Heart right ventricle (tissue), 16 donors: ENCODE data around the gene ABL1. TPM values are rescaled to one million over a fixed set of nuclear protein-coding genes. Genes with fewer than 3 reads are reported as not detected.

ENCODE experiments used
- ATAC-seq, 8 donors: fragments of 200-7000 bp; cut with Tn5 transposase; one replicate each; pipeline ENCODE4 v1.9.1; 2020; ENCODE audit warnings: mild to moderate bottlenecking in 8 of 8, moderate library complexity in 8 of 8, moderate number of reproducible peaks in 1 of 8
- DNase-seq, 2 donors: peaks; one replicate each; pipeline ENCODE4 v3.0.0-alpha.2; 2020
- H3K27ac ChIP-seq, 10 donors: fragments of 200-600 bp; sonication (generic) in 2 of 10; one replicate each; pipeline versions ENCODE4 v1.5.0 to v1.8.0; 2020 to 2022; ENCODE audit warnings: mild to moderate bottlenecking in 3 of 10
- H3K27me3 ChIP-seq, 7 donors: fragments of 200-600 bp; one replicate each; pipeline ENCODE4 v1.8.0; 2021 to 2022; ENCODE audit warnings: mild to moderate bottlenecking in 2 of 7
- H3K36me3 ChIP-seq, 9 donors: fragments of 200-600 bp; sonication (generic) in 1 of 9; one replicate each; pipeline versions ENCODE4 v1.5.0 to v1.8.0; 2020 to 2022; ENCODE audit warnings: mild to moderate bottlenecking in 2 of 9
- H3K4me1 ChIP-seq, 9 donors: fragments of 200-600 bp; sonication (generic) in 1 of 9; one replicate each; pipeline versions ENCODE4 v1.5.0 to v1.8.0; 2020 to 2022; ENCODE audit warnings: mild to moderate bottlenecking in 4 of 9
- H3K4me3 ChIP-seq, 10 donors: fragments of 200-600 bp; sonication (generic) in 2 of 10; one replicate each; pipeline versions ENCODE4 v1.5.0 to v1.8.0; 2020 to 2022; ENCODE audit warnings: mild to moderate bottlenecking in 7 of 10, moderate library complexity in 2 of 10
- H3K9me3 ChIP-seq, 11 donors: fragments of 200-600 bp in 10 of 11; sonication (generic) in 2 of 11; one replicate each; pipeline versions ENCODE4 v1.5.0 to v1.8.0; 2013 to 2022; ENCODE audit warnings: mild to moderate bottlenecking in 2 of 11, control low read depth in 1 of 11, moderate library complexity in 1 of 11
- WGBS, 2 donors: extraction: QIAGEN DNeasy Blood & Tissue Kit; methylation state at CpG; one replicate each; pipeline ENCODE4 v1.1.7; 2013; ENCODE audit warnings: inconsistent platforms in 1 of 2; 5-methylcytosine and 5-hydroxymethylcytosine counted together
- intact Hi-C, 10 donors: fragments of 100-400 bp; cut with DNase I; formaldehyde crosslinking; loops; one replicate each; pipeline versions ENCODE4 v1.11.1 to v1.14.2; 2022
- polyA plus RNA-seq, 2 donors: library from polyadenylated mRNA; stranded (reverse); fragments of 200-250 nt; gene quantifications; one replicate each; pipeline ENCODE4 v1.2.3, GENCODE V29; 2013
- total RNA-seq, 10 donors: library from RNA; stranded (reverse); fragmentation: NEBNext Ultra II Directional in 3 of 10; extraction: Animal tissue kit (Norgen Biotek cat#: 25700) in 3 of 10; gene quantifications; one replicate each; pipeline versions ENCODE4 v1.2.1 to v1.2.4, GENCODE V29; 2021 to 2023
- TF ChIP-seq, protein P1 (sequence below), 9 donors: fragments of 200-600 bp; sonication (generic) in 2 of 9; IDR thresholded peaks; one replicate each; pipeline versions ENCODE4 v1.5.0 to v1.8.0; 2021 to 2022; ENCODE audit warnings: antibody characterized with exemption in 9 of 9, mild to moderate bottlenecking in 5 of 9, moderate library complexity in 1 of 9
- donor health status: Arrhythmogenic right ventricular cardiomyopathy.
- donor health status: ischemic (EF 13 %, LVEDD 7.1; RV severe dilation, severe dysfunction).
- donor health status: healthy with polysubstance abuse.
- donor health status: DM: no; HTN: yes; CAD: no.
- donor health status: DM: no; HTN: no; CAD: no.
- donor health status: ischemic (EF 25% LVEDD 6.9; RV normal size, moderate dysfunction).
- donor health status: ischemic (EF 25% LVEDD 5.7; RV mildly dilated, moderate dysfunction).
- donor health status: healthy.
- donor health status: DM: yes; HTN: yes; CAD: no.
- donor health status: Ischemic cardiomyopathy.
- donor health status: ischemic (EF 35%, LVEDD 5.7; RV mildly dilated, moderate dysfunction).
- donor health status: nonischemic (EF 11% LVEDD 7.7; RV severe dilation, severe dysfunction).
- donor health status: DM: yes; HTN: yes; CAD: no.
- donor health status: PGD.
- donor health status: ischemic (EF 29% LVEDD 5.4; RV normal size, mild dysfunction).
- donor health status: nonischemic (EF 23%, LVEDD 6.1; RV moderate dilation, normal function).

The ABL1 gene
- total and polyA plus RNA-seq, 12 donors, result 16.2 to 48.8 (median 33.3) TPM

DNA sequence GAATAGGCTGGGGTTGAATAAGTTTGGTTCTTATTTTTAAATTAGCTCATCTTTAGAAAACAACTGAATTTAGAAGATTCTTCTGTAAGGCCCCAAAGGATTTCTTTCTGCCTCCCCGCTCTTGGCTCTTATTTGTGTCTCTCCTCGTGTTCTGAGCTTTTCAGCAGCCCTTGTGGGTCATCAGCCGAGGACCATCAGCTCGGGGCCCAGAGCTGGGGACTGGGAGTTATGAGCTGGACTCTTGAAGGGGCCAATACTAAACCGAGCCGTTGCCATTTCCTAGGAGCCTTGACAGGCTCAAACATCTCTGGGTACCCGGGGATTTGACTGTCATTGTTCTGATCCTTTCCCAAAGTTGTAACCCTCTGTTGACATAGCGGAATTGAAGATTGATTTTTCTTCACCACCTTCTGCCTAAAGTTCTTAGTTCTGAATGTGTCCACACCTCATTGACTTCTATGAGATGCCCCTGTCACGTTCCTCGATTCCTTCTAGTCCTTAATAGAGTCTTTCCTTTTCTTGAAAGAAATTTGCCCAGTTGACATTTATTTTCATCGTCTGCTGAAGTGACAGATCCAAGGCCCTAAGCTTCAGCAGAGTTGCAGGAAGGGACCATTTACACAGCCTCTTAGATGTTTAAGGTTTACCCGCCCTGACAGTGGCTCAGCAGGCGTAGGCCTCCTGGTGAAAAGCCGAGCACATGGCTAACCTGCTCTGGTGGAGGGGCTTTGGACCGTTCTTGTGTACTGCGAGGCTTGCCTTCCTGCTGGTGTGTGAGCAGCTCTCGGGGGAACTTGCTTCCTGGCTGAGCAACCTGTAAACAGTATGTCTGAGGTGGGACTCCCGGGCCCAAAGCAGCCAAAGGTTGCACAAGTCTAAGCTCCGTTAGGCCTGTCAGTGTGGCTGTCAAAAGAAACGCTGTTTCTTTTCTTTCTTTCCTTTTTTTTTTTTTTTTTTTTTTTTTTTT is 24.0 kb downstream of the ABL1 start:
- 64 to 65% methylated on average over 20 of the region's 20 CpGs for WGBS, 2 donors
- Histone ChIP-seq H3K27ac (peak overlapping the region; percentile 17 to 86 (median 64)), H3K4me1 (peaks cover 13 to 65% (median 45%) of the 10 kb centered on the region in 9 donors), H3K4me3 (no peak overlapping the region), H3K9me3 (no peaks in the 10 kb centered on the region), H3K27me3 (no peaks in the 10 kb centered on the region), H3K36me3 (peaks cover 0 to 83% (median 13%) of the 10 kb centered on the region in 9 donors)
- intact Hi-C loops, result loop anchor here in 1 of 10 donors (2.0 kb wide), 1 partner anchor 146 kb away; no protein-coding TSS in a partner anchor
- DNase-seq (no peak), ATAC-seq (peak in 2 of 8 donors; percentile 8 to 16)
- TF ChIP-seq, protein P1, sequence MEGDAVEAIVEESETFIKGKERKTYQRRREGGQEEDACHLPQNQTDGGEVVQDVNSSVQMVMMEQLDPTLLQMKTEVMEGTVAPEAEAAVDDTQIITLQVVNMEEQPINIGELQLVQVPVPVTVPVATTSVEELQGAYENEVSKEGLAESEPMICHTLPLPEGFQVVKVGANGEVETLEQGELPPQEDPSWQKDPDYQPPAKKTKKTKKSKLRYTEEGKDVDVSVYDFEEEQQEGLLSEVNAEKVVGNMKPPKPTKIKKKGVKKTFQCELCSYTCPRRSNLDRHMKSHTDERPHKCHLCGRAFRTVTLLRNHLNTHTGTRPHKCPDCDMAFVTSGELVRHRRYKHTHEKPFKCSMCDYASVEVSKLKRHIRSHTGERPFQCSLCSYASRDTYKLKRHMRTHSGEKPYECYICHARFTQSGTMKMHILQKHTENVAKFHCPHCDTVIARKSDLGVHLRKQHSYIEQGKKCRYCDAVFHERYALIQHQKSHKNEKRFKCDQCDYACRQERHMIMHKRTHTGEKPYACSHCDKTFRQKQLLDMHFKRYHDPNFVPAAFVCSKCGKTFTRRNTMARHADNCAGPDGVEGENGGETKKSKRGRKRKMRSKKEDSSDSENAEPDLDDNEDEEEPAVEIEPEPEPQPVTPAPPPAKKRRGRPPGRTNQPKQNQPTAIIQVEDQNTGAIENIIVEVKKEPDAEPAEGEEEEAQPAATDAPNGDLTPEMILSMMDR (IDR thresholded peaks at IDR 0.05), result no peak

DNA sequence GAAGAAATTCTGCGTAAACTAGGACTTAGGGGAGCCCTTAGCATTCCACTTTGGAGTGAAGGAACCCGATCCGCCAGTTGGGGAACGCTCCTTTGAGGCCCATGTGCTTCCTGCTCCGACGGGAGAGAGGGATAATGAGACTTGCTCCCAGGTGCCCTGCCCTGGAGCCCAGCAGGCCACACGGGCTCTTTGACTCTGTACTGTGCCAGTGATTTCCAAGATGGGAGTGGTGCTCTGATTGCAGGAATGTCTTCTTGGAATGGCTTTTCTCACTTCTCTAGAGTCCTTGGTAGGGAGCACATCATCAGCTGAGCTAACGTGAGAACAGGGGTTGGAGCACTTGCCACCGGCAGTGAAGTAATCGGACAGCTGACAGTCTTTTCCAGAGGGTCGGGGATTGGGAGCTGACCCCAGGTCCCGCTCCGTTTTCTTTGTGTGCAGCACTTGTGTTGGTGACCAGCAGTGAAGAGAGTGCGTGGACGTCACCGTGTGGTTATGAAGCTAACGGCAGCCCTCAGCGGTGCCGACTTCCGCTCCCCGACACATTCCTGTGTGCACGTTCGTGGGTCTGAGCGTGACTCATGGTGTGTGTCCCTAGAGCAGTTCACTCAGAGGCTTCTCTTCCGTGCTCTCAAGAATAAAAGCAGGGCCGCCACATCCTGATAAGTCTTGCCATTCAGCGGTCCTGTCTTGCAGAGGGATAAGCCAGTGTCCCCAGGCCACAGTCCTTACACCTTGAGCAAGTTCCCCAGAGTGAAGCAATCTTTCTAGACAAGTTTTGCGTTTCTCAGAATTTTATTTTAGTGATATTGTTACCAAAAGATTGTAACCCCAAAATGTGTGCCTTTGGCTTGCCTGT is 25.6 kb downstream of the ABL1 start:
- Histone ChIP-seq H3K27me3 (no peaks in the 10 kb centered on the region), H3K9me3 (no peaks in the 10 kb centered on the region), H3K36me3 (peaks cover 0 to 83% (median 4%) of the 10 kb centered on the region in 9 donors), H3K4me3 (peak overlapping the region in 5 of 10 donors; percentile 0 to 14 (median 6)), H3K27ac (peak overlapping the region in 9 of 10 donors; percentile 50 to 86 (median 75)), H3K4me1 (peaks cover 13 to 69% (median 45%) of the 10 kb centered on the region in 9 donors)
- intact Hi-C loops, result loop anchor here in 8 of 10 donors (1.0 to 10.0 kb wide), 8 partner anchors 26 to 187 kb away; partner anchors contain the start of gene ABL1 (in 1 of the 8)
- TF ChIP-seq, protein P1 (IDR thresholded peaks at IDR 0.05), result peak in 8 of 9 donors; percentile 36 to 81 (median 58)
- DNase-seq (peak; percentile 79 to 88), ATAC-seq (peak; percentile 89 to 95 (median 94))
- 19 to 25% methylated on average over 28 of the region's 28 CpGs for WGBS, 2 donors

DNA sequence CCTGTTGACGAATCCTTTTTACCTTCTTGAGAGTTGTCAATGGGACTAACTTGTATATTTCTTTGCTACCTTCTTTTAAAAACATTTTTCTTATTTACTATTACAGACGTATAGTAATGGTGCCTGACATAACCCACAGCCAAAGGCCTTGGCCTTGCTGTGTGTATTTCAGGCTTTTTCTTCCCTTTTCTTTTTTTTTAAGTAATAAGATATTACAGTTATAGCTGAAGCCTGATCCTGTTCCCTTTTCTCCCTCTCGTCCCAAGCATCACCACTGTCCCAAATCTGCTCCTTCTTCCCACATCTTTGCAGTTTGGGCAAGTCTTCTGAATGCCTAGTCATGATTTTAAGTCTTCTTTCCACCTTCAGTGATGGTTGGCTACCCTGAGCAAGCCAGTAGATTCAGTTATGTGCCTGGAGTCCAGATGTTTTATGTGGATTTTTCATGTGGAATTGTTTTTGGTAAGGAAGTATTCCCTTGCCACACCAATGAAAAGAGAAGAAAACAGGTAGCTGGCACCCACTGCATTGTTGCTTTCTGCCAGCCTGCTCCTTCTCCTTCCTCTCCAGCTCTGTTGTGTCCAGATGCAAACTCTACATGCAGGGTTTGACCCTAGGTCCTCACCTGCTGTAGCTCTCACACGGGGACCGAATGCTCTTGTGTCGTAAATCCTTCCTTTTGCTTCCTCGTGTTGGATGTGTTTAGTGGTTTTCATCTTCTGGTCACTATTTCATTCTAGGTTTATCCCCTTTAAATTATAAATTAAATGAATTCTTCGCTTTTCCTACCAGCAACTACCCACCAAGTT is 26.5 kb downstream of the ABL1 start:
- Histone ChIP-seq H3K9me3 (no peaks in the 10 kb centered on the region), H3K36me3 (peaks cover 0 to 79% (median 0%) of the 10 kb centered on the region in 9 donors), H3K4me1 (peaks cover 13 to 74% (median 45%) of the 10 kb centered on the region in 9 donors), H3K27ac (peak overlapping the region in 8 of 10 donors; percentile 69 to 86 (median 76)), H3K4me3 (peak overlapping the region in 2 of 10 donors; percentile 13 to 14), H3K27me3 (no peaks in the 10 kb centered on the region)
- intact Hi-C loops, result loop anchor here (1.0 to 10.0 kb wide), 11 partner anchors 27 to 186 kb away; partner anchors contain the start of gene ABL1 (in 1 of the 10)
- WGBS, 2 donors, result 74 to 85% methylated on average over 8 of the region's 8 CpGs
- DNase-seq (no peak), ATAC-seq (no peak)
- TF ChIP-seq, protein P1 (IDR thresholded peaks at IDR 0.05), result no peak
